ENCODE data around the gene SBNO2.

The SBNO2 gene

DNA sequence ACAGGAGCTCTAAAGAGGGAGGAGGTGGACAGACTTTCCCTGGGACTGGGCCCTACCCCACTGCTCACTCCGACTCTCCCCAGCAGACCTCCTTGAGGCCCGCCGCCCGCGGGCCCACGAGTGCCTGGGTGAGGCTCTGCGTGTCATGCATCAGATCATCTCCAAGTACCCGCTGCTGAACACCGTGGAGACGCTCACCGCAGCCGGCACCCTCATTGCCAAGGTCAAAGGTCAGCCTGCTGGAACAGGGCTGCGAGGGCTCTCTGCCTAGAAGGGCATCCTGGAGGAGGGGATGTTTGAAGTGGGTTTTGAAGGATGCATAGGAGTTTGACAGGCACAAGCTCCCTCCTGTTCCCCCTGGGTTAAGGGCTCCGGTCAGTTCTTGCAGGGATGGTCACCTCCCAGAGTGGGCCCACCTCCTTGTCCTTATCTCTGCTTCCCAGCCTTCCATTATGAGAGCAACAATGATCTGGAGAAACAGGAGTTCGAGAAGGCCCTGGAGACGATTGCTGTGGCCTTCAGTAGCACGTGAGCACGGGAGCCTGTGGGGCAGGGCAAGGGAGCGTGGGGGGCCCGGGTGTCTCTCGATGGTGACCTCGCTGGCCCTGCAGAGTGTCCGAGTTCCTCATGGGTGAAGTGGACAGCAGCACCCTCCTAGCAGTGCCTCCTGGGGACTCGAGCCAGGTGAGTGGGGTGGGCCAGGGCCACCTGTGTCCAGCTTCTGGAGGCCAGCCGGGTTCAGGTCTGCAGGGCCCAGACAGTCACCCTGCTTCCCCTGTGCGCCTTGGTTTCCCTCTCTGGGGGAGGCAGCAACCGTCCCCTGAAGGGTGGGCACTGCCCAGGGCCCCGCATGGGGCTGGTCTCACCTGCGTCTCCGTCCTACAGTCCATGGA, 100.8 kb downstream of the SBNO2 start:
- no peak for DNase-seq (ENCODE audit: low spot score)

DNA sequence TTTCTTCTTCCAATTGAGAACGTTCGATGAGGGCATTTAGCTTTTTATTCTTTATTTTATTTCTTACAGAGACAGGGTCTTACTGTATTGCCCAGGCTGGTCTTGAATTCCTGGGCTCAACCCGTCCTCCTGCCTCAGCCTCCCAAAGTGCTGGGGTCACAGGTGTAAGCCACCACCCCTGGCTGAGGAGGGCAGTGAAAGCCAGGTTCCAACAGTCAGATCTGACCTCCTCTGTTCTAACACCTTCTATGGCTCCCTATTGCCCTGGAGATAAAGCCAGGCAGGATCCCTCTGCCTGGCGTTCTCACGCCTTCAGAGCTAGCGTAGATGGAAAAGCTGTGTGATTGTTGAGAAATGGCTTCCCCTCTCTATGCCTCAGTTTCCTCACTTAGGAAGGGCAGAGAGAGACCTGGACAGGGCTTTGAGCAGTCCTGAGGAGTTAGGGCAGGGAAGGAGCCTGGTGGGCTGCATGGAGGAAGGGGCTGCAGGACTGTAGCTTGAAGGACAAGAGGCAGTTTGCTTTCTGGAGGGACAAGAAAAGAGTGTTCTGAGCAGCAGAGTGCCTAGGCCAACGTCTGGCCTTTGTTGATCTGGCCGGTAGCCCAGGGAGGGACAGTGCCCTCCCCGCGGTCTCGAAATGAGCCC, 101.6 kb downstream of the SBNO2 start:
- DNase-seq (ENCODE audit: low spot score) = no peak

GRCh38 chr19:1070931-1071791, 102.9 kb downstream of the SBNO2 start:
- DNase-seq (ENCODE audit: low spot score) = no peak

GRCh38 chr19:1070576-1070930, 103.5 kb downstream of the SBNO2 start:
- no peak for DNase-seq (ENCODE audit: low spot score)

DNA sequence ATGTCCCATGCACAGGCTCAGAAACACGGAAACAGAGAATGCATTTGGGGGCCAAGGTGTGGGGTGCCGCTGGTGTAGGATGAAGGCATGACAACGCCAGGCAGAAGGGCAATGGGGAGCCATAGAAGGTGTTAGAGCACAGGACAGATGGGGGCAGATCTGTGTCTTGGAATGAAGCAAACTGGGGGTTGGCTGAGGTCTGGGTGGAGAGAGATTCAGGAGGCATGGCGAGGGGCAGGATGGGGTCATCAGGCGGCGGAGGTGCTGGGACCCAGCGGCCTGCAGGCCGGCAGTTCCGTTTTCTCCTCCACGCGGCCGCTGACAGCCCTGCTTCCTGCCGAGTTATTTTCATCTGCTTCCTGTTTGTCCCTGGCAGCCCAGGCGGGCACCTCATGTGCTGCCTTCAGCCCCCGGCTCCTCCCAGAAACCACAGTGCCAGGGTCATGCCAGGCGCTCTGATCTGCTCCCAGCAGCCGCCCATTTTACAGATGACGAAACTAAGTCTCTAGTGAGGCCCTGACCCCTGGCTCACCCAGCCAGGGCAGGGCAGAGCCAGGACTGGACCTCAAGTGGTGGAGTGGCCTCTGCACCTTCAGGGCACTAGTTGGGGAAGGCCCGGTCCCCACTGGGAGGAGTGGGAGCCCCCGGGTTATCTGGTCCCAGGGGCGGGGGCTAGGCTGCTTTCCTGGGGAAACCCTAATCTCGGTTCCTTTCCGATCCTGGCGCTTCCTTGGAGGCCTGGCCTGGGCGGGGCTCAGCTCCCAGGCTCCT, 104.9 kb downstream of the SBNO2 start:
- DNase-seq (ENCODE audit: low spot score) = peak; percentile 47

- no peak for DNase-seq (ENCODE audit: low spot score)
Observed at GRCh38 chr19:1068009-1069001, 105.8 kb downstream of the SBNO2 start.

GRCh38 chr19:1067341-1067957, 106.6 kb downstream of the SBNO2 start:
- DNase-seq (ENCODE audit: low spot score) = no peak

DNA sequence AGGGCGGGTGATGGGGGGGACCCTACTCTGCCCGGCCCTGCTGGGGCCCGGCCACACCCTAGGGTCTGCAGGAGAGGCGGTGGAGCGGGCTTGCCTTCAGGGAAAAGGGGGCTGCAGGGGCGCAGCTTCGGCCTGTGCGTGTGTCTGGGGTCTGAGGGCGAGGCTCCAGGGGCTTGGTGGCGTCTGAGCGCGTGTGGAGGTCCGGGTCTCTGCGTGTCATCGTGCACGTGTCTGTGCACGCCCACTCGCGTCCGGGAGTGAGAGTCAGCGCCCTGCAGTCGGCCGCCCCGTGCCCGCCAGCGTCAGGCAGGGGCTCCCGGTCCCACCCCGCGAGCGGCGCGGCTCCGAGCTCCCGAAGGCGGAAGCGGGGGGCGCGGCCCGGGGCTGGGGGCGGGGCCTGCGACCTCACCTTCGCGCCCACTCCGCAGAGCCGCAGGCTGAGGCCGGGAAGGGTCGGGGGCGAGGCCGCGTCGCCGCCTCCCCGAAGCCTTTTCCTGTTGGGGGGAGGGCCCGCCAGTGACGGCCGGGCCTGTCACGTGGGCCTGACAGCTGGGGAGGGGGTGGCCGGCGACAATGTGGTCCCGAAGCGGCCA, 107.2 kb downstream of the SBNO2 start, which contains the start of gene ARHGAP45:
ARHGAP45 (plus strand) TSS at position 420 of the 593 bp plus-strand sequence. CDS start 239 bp downstream, outside the sequence.
- DNase-seq (ENCODE audit: low spot score) = no peak

DNA sequence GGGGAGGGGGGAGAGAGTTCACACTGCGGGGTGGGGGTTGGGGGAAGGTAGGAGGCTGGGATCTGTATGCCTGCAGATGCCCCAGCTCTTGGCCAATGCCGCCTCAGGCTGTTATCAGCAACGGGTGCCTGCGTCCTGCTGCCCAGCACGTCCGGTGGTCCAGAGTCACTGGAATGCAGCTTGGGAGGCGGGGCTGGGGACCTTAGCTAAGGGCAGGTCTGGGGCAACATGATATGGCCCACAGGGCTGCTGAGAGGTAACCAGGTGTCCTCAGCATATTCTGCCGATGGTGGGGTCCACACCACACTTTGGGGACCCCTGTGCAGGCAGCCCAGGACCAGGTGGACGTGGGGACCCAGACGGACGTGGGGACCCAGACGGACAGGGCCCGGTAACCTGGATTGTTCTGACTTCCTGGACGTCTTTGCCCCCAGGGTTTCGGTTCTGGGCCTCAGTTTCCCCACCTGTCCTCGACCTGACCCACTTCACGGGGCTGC, 107.8 kb downstream of the SBNO2 start:
- no peak for DNase-seq (ENCODE audit: low spot score)

DNA sequence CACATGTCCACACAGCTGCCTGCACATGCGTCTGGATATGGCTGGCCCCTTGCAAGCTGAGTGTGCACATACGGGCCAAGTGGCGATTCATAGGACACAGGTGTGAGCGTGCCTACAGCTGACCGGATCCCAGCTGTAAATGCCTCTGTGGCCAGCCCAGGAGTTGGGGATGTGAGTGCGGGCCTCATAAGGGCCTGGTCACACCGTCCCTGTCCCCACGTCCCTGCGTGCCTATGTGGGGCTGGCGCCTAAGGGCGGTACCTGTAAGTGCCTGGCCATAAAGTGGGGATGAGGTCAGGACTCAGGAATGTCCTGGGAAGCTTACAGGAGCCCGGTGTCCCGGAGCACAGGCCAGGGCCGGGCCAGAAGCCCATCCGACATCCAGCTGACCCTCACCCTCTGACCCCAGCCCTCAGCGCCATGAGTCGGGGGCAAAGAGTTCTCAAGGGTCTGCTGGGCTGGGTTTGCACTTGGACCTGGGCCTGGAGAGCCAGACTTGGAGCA, 108.4 kb downstream of the SBNO2 start:
- no peak for DNase-seq (ENCODE audit: low spot score)

DNA sequence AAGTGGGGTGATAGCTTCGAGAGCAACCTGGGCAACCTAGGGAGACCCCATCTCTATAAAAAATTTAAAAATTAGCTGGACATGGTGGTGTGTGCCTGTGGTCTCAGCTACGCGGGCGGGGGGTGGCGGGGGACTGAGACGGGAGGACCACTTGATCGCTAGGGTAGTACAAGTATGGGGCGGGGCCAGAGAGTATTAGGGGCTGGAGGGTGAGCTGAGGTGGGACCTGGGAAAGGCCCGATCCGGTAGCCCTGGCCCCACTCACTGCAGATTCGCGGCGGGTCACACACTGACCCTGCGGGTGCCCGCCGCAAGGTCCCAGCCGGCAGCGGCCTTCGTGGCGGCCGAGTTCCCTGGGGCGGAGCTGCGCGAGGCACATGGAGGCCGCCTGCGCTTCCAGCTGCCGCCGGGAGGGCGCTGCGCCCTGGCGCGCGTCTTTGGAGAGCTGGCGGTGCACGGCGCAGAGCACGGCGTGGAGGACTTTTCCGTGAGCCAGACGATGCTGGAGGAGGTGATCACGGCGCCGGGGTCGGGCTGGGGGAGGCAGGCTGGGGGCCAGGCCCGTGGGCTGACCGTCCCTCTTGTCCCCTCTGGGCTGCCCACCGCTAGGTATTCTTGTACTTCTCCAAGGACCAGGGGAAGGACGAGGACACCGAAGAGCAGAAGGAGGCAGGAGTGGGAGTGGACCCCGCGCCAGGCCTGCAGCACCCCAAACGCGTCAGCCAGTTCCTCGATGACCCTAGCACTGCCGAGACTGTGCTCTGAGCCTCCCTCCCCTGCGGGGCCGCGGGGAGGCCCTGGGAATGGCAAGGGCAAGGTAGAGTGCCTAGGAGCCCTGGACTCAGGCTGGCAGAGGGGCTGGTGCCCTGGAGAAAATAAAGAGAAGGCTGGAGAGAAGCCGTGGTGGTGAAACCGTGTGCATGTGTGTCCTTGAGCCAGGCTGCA, 109.1 kb downstream of the SBNO2 start:
- DNase-seq (ENCODE audit: low spot score) = no peak

GRCh38 chr19:1063909-1064660, 110.0 kb downstream of the SBNO2 start:
- DNase-seq (ENCODE audit: low spot score) = no peak

- DNase-seq (ENCODE audit: low spot score) = no peak
Observed at GRCh38 chr19:1063030-1063908, 110.8 kb downstream of the SBNO2 start.

DNA sequence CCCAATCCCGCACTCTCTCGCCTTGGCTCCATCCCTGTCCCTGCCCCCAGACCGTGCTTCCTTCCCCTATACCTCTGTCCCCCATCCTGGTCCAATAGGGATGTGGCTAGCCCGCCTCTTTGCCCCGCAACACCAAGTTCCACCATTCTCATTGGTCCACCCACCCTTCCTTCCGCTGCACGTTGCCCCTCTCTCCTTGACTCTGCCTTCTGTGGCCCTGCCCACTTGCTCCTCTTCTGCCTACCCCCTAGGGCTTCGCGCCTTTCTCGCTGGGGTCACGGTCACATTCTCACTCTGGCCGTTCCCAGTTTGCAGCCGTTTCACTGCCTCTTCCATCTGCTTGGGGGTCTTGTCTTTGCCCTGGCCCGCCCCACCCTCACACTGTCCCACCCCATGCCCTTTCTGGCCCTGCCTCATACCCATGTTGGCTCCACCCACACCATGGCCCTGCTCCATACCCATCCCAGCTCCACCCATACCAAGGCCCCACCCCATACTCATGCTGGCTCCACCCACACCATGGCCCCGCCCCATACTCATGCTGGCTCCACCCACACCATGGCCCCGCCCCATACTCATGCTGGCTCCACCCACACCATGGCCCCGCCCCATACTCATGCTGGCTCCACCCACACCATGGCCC, 111.6 kb downstream of the SBNO2 start:
- DNase-seq (ENCODE audit: low spot score) = no peak

- DNase-seq (ENCODE audit: low spot score) = no peak
Observed at GRCh38 chr19:1061987-1062386, 112.1 kb downstream of the SBNO2 start.

GRCh38 chr19:1060689-1061088, 113.4 kb downstream of the SBNO2 start:
- DNase-seq (ENCODE audit: low spot score) = no peak

All from globus pallidus (tissue), 1 donor.